GM21786 (cell line): ENCODE results near the gene ARPC1A.
"Not testable (repeated sequence)": the region's sequence is repeated elsewhere in the genome, so short reads cannot be mapped to it uniquely, and the experiment has no call there.

Experiments used
- ATAC-seq: cut with Tn5 transposase; IDR thresholded peaks from one replicate; pipeline ENCODE4 v1.9.1; 2021; ENCODE audit not compliant: unreplicated experiment

Gene ARPC1A

GRCh38 chr7:99320371-99320770 is 5.3 kb upstream of the ARPC1A start:
- no peak for ATAC-seq

GRCh38 chr7:99322659-99323058 is 3.0 kb upstream of the ARPC1A start:
- ATAC-seq = not testable (repeated sequence)

- no peak for ATAC-seq
Observed at GRCh38 chr7:99324559-99324958, 1.1 kb upstream of the ARPC1A start.

DNA sequence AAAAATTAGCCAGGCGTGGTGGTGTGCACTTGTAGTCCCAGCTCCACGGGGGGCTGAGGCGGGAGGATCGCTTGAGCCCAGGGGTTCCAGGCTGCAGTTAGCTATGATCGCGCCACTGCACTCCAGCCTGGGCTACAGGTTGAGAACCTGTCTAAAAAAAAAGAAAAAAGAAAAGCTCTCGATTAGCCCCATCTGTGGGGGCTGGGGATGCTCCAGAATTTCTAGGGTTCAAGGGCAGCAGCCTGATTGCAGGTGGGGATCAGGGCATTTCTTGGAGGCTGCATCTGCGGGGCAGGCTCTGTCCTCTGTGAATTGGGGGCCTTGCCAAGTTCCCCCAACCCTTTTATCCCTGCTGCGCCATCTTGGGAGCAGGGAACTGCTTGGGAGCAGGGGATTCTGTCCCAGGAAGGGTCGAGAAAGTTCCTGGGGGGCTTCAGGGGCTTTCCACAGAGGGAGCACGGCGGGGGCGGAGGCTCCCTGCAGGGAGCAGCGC is 651 bp upstream of the ARPC1A start:
- no peak for ATAC-seq

DNA sequence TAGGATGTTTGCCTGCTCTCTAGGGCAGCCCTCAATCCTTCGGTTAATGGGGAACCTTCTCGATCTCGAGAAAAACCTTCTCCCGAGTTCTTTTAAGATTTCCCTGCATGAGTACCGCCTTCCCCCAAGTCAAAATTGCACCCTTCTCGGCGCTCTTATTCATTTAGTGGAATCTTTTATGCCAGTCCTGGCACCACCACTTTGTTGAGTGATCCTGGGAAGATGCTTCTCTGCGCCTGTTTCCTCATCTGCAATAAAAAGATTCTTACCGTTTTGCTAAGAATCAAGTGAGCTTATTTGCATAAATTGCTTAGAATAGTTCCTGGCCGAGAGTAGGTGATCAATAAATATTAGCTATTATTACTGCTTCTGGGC is 697 bp downstream of the ARPC1A start:
- no peak for ATAC-seq

DNA sequence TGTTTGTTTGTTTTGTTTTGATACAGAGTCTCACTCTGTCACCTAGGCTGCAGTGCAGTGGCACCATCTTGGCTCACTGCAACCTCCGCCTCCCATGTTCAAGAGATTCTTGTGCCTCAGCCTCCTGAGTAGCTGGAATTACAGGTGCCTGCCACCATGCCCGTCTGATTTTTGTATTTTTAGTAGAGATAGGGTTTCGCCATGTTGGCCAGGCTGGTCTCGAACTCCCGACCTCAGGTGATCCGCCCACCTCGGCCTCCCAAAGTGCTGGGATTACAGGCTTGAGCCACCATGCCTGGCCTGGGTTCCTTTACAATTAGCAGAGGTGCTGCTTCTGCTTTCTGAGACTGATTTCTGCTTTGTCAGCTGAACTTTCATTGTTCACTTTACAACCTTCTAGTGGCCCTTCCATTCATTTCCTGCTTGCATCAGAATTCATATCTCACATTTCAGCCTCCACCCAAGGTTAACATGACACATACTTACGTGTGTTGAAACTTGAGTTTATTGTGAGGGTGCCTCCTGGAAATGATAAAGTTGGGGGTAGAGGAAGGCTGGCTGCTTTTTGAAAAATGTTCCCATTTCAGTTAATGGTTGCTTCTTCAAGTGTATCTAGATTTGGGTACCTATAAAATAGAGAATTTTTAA is 4.7 kb downstream of the ARPC1A start:
- not testable (repeated sequence) for ATAC-seq

DNA sequence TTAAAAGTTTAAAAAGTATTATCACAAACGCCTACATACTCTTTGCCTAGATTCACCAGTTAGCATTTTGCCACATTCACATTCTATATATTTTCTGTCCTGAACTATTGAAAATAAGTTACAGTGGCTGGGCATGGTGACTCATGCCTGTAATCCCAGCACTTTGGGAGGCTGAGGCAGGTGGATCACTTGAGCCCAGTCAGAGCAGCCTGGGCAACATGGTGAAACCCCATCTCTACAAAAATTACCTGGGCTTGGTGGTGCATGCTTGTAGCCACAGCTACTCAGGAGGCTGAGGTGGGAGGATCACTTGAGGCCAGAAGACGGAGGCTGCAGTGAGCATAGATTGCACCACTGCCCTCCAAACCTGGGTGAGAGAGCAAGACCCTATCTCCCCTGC is 5.3 kb downstream of the ARPC1A start:
- ATAC-seq = no peak

DNA sequence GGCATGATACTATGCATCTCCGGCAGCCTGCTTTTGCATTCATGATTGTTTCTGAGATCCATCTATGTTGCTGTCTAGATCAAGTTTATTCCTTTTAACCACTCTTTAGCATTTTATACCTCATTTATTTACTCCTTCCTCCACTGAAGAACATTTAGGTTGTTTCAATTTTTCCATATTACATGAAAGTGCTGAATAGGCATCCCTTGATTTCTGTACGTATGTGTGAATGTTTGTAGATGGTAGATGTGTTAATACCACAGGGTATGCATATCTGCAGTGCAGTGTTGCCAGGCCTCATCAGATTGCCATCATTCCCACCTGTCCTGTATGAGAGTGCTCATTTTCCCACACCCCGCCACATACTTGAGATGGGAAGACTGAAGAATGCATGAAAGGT is 13.9 kb downstream of the ARPC1A start:
- no peak for ATAC-seq

GRCh38 chr7:99340659-99341058 is 15.0 kb downstream of the ARPC1A start:
- no peak for ATAC-seq

GRCh38 chr7:99344061-99344647 is 18.5 kb downstream of the ARPC1A start:
- no peak for ATAC-seq

DNA sequence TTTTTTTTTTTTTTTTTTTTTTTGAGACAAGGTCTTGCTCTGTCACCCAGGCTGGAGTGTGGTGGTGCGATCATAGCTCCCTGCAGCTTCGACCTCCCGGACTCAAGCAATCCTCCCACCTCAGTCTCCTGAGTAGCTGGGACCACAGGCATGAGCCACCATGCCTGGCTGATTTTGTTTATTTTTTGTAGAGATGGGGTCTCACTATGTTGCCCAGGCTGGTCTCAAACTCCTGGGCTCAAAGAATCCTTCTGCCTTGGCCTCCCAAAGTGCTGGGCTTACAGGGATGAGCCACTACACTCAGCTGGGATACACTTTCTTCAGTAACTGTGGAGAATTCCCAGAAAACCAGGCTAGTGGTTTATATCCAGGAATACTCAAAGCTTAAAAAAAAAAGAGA is 24.9 kb downstream of the ARPC1A start:
- not testable (repeated sequence) for ATAC-seq

- no peak for ATAC-seq
Observed at GRCh38 chr7:99352247-99352646, 26.5 kb downstream of the ARPC1A start.

GRCh38 chr7:99355098-99355497 is 29.4 kb downstream of the ARPC1A start:
- no peak for ATAC-seq

DNA sequence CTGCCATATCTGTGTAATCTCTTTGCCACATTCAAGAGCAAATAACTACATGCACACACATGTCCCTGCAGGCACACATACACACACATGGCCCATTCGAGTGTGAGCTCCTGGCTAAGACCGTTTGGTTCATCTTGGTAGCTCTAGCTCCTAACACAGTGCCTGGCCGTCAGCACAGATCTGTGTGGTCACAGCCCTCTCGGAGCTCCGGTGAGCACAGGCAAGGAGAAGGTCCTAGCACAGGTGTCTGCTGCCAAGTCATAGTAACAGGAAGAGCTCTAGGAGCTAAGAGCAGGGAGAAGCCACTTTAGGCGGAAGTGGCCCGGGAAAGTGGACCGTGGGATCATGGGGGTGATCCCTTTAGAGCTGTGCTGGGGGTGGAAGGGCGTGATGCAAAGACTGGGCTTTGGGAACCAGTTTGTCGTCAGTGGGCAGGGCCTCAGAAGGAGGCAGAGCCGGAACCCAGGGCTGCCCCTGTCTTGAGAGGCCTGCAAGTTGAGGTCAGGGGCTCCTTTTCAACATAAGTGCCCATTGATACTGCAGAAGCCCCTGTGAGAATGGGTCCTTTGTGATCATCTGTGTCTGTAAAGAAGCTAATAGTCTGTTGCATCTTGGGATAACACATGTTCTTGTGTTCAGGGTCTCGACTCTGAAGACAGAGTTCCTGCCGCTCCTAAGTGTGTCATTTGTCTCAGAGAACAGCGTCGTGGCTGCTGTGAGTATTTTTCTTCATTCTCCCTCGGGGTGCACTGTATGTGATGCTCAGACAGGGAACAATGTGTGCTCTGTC is 32.2 kb downstream of the ARPC1A start:
- no peak for ATAC-seq

DNA sequence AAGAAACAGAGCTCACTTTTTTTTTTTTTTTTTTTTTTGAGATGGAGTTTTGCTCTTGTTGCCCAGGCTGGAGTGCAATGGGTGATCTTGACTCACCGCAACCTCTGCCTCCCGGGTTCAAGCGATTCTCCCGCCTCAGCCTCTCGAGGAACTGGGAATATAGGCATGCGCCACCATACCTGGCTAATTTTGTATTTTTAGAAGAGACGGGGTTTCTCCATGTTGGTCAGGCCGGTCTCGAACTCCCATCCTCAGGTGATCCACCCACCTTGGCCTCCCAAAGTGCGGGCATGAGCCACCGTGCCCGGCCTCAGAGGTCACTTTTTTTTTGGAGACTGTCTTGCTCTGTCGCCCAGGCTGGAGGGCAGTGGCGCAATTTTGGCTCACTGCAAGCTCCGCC is 32.8 kb downstream of the ARPC1A start:
- not testable (repeated sequence) for ATAC-seq

DNA sequence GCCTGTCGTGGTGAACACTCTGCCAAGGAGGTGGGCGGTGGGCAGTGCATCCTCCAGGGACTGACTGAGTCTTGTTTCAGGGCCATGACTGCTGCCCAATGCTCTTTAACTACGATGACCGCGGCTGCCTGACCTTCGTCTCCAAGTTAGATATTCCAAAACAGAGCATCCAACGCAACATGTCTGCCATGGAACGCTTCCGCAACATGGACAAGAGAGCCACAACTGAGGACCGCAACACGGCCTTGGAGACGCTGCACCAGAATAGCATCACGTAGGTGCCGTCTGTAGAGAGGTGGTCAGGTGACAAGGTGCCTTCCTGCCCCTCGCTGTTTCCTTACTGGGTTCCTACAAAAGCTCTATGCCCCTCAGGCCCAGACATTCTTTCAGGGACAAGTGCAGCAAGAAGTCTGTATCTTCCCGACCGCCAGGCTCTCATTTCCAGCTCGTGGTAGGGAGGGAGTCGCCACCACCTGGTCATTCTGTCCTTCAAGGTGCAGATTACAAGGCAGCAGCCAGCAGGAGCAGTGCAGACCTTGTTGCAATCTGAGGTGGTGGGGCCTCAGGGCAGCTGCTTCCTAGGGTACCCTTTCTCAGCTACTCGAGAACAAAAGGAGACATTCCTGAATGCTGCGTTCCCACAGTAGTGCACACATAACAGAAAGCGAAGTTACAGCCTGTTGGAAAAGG is 33.9 kb downstream of the ARPC1A start:
- ATAC-seq = no peak

GRCh38 chr7:99362801-99363200 is 37.1 kb downstream of the ARPC1A start:
- no peak for ATAC-seq

GRCh38 chr7:99363286-99363685 is 37.6 kb downstream of the ARPC1A start:
- ATAC-seq = no peak

DNA sequence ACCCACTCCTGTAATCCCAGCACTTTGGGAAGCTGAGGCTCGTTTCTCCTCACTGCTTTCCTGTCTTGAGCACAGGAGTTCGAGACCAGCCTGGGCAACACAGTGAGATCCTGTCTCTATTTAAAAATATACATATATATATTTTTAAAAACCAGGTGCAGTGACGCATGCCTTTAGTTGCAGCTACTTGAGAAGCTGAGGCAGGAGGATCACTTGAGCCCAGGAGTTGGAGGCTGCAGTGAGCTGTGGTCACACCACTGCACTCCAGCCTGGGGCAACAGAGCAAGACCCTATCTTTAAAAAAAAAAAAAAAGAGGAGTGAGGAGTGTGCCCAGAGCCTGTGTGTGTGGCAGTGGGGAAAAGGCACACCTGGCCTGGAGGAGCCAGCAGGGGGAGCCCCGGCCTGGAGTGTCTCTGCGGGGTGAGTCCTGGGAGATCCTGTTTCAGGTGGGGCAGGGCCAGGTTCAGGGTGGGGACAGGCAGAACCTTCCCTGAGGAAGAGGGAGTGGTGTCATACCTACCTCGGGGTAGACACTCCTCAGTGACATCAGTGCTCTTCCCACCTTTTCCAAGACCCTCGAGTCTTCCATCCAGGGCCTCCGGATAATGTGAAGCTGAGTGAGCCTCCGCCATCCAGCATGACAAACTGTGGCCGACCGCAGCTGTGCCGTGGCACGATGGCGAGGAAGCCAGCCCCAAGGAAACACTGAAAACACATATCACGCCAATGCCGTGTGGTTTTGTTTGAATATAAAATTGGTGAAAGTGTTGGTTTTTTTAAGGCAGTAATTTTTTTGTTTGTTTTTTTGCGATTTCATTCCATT is 39.8 kb downstream of the ARPC1A start:
- no peak for ATAC-seq

DNA sequence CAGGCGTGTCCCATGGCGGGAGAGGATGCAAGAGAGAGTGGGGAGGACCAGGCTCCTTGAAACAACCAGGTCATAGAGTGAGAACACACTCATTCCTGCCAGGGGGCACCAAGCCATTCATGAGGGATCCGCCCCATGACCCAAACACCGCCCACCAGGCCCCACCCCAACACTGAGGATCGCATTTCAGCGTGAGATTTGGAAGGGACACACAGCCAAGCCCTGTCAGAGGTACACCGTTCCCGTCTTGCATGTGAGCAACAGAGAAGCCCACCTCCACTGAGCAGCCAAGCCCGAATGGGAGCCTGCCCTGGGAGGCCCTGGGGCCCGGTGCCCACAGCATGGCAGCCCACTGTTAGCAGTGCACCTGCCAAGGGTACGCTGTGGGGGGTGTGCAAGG is 40.9 kb downstream of the ARPC1A start:
- no peak for ATAC-seq
